ENCODE measurements around the gene LRRC41.
A peak's percentile ranks its signal among the peaks of the same experiment; 100 is the strongest.

The LRRC41 gene

GRCh38 chr1:46288485-46289133, 14.8 kb downstream of the LRRC41 start:
- no peaks in the 10 kb centered on the region for H3K9me3 ChIP-seq (ENCODE audit: control insufficient read depth, low read length)
- H3K27me3 ChIP-seq (ENCODE audit: control insufficient read depth, insufficient read depth, low read length, poor library complexity, severe bottlenecking) = no peaks in the 10 kb centered on the region
- 95 to 100% methylated on average over 1 of the region's 1 CpG for WGBS, 2 experiments
- peaks cover 9% of the 10 kb centered on the region for H3K4me1 ChIP-seq (ENCODE audit: control insufficient read depth, insufficient read depth, low read length)
- no peak overlapping the region for H3K4me3 ChIP-seq (ENCODE audit: insufficient read depth, low read depth, low read length)
- H3K27ac ChIP-seq (ENCODE audit: insufficient read depth, low read depth, low read length, poor library complexity, severe bottlenecking) = no peak overlapping the region
- peaks cover 11% of the 10 kb centered on the region for H3K36me3 ChIP-seq (ENCODE audit: control insufficient read depth, insufficient read depth, low read length)

- 90% methylated on average over 27 of the region's 27 CpGs for WGBS, 2 experiments
- Histone ChIP-seq H3K27me3 (ENCODE audit: control insufficient read depth, insufficient read depth, low read length, poor library complexity, severe bottlenecking) (no peaks in the 10 kb centered on the region), H3K4me1 (ENCODE audit: control insufficient read depth, insufficient read depth, low read length) (peaks cover 9% of the 10 kb centered on the region), H3K27ac (ENCODE audit: insufficient read depth, low read depth, low read length, poor library complexity, severe bottlenecking) (peak overlapping the region; percentile 38), H3K4me3 (ENCODE audit: insufficient read depth, low read depth, low read length) (no peak overlapping the region), H3K9me3 (ENCODE audit: control insufficient read depth, low read length) (no peaks in the 10 kb centered on the region), H3K36me3 (ENCODE audit: control insufficient read depth, insufficient read depth, low read length) (peaks cover 12% of the 10 kb centered on the region)
Measured at GRCh38 chr1:46285730-46286477, 17.5 kb downstream of the LRRC41 start.

GRCh38 chr1:46284597-46285564, 18.5 kb downstream of the LRRC41 start:
- Histone ChIP-seq H3K27ac (ENCODE audit: insufficient read depth, low read depth, low read length, poor library complexity, severe bottlenecking) (no peak overlapping the region), H3K36me3 (ENCODE audit: control insufficient read depth, insufficient read depth, low read length) (peaks cover 19% of the 10 kb centered on the region), H3K4me3 (ENCODE audit: insufficient read depth, low read depth, low read length) (no peak overlapping the region), H3K4me1 (ENCODE audit: control insufficient read depth, insufficient read depth, low read length) (peaks cover 9% of the 10 kb centered on the region), H3K27me3 (ENCODE audit: control insufficient read depth, insufficient read depth, low read length, poor library complexity, severe bottlenecking) (no peaks in the 10 kb centered on the region), H3K9me3 (ENCODE audit: control insufficient read depth, low read length) (no peaks in the 10 kb centered on the region)
- WGBS, 2 experiments = 97 to 99% methylated on average over 3 of the region's 3 CpGs

- no peaks in the 10 kb centered on the region for H3K27me3 ChIP-seq (ENCODE audit: control insufficient read depth, insufficient read depth, low read length, poor library complexity, severe bottlenecking)
- no peaks in the 10 kb centered on the region for H3K9me3 ChIP-seq (ENCODE audit: control insufficient read depth, low read length)
- no peak overlapping the region for H3K27ac ChIP-seq (ENCODE audit: insufficient read depth, low read depth, low read length, poor library complexity, severe bottlenecking)
- peaks cover 15% of the 10 kb centered on the region for H3K36me3 ChIP-seq (ENCODE audit: control insufficient read depth, insufficient read depth, low read length)
- H3K4me3 ChIP-seq (ENCODE audit: insufficient read depth, low read depth, low read length) = no peak overlapping the region
- 98 to 100% methylated on average over 1 of the region's 1 CpG for WGBS, 2 experiments
- H3K4me1 ChIP-seq (ENCODE audit: control insufficient read depth, insufficient read depth, low read length) = peaks cover 9% of the 10 kb centered on the region
Measured at GRCh38 chr1:46284058-46284457, 19.4 kb downstream of the LRRC41 start.

GRCh38 chr1:46281021-46281420, 22.4 kb downstream of the LRRC41 start:
- 95 to 97% methylated on average over 14 of the region's 14 CpGs for WGBS, 2 experiments
- no peaks in the 10 kb centered on the region for H3K9me3 ChIP-seq (ENCODE audit: control insufficient read depth, low read length)
- peaks cover 9% of the 10 kb centered on the region for H3K4me1 ChIP-seq (ENCODE audit: control insufficient read depth, insufficient read depth, low read length)
- H3K27ac ChIP-seq (ENCODE audit: insufficient read depth, low read depth, low read length, poor library complexity, severe bottlenecking) = no peak overlapping the region
- no peaks in the 10 kb centered on the region for H3K27me3 ChIP-seq (ENCODE audit: control insufficient read depth, insufficient read depth, low read length, poor library complexity, severe bottlenecking)
- H3K4me3 ChIP-seq (ENCODE audit: insufficient read depth, low read depth, low read length) = no peak overlapping the region
- peaks cover 40% of the 10 kb centered on the region for H3K36me3 ChIP-seq (ENCODE audit: control insufficient read depth, insufficient read depth, low read length)

GRCh38 chr1:46280092-46280491, 23.3 kb downstream of the LRRC41 start:
- no peaks in the 10 kb centered on the region for H3K27me3 ChIP-seq (ENCODE audit: control insufficient read depth, insufficient read depth, low read length, poor library complexity, severe bottlenecking)
- no peaks in the 10 kb centered on the region for H3K9me3 ChIP-seq (ENCODE audit: control insufficient read depth, low read length)
- 93 to 96% methylated on average over 3 of the region's 3 CpGs for WGBS, 2 experiments
- no peak overlapping the region for H3K27ac ChIP-seq (ENCODE audit: insufficient read depth, low read depth, low read length, poor library complexity, severe bottlenecking)
- H3K4me3 ChIP-seq (ENCODE audit: insufficient read depth, low read depth, low read length) = no peak overlapping the region
- peaks cover 35% of the 10 kb centered on the region for H3K36me3 ChIP-seq (ENCODE audit: control insufficient read depth, insufficient read depth, low read length)
- H3K4me1 ChIP-seq (ENCODE audit: control insufficient read depth, insufficient read depth, low read length) = peaks cover under 1% of the 10 kb centered on the region

- peak overlapping the region; percentile 20 for H3K27ac ChIP-seq (ENCODE audit: insufficient read depth, low read depth, low read length, poor library complexity, severe bottlenecking)
- no peaks in the 10 kb centered on the region for H3K27me3 ChIP-seq (ENCODE audit: control insufficient read depth, insufficient read depth, low read length, poor library complexity, severe bottlenecking)
- 96 to 97% methylated on average over 12 of the region's 12 CpGs for WGBS, 2 experiments
- no peak overlapping the region for H3K4me3 ChIP-seq (ENCODE audit: insufficient read depth, low read depth, low read length)
- H3K9me3 ChIP-seq (ENCODE audit: control insufficient read depth, low read length) = no peaks in the 10 kb centered on the region
- H3K4me1 ChIP-seq (ENCODE audit: control insufficient read depth, insufficient read depth, low read length) = no peaks in the 10 kb centered on the region
- H3K36me3 ChIP-seq (ENCODE audit: control insufficient read depth, insufficient read depth, low read length) = peaks cover 46% of the 10 kb centered on the region
Measured at GRCh38 chr1:46278807-46279206, 24.6 kb downstream of the LRRC41 start.

GRCh38 chr1:46277658-46278373, 25.6 kb downstream of the LRRC41 start:
- 96% methylated on average over 14 of the region's 14 CpGs for WGBS, 2 experiments
- Histone ChIP-seq H3K9me3 (ENCODE audit: control insufficient read depth, low read length) (no peaks in the 10 kb centered on the region), H3K27ac (ENCODE audit: insufficient read depth, low read depth, low read length, poor library complexity, severe bottlenecking) (no peak overlapping the region), H3K4me3 (ENCODE audit: insufficient read depth, low read depth, low read length) (no peak overlapping the region), H3K27me3 (ENCODE audit: control insufficient read depth, insufficient read depth, low read length, poor library complexity, severe bottlenecking) (no peaks in the 10 kb centered on the region), H3K36me3 (ENCODE audit: control insufficient read depth, insufficient read depth, low read length) (peaks cover 50% of the 10 kb centered on the region), H3K4me1 (ENCODE audit: control insufficient read depth, insufficient read depth, low read length) (no peaks in the 10 kb centered on the region)

GRCh38 chr1:46275030-46275337, 28.4 kb downstream of the LRRC41 start:
- 94 to 95% methylated on average over 6 of the region's 6 CpGs for WGBS, 2 experiments

More at GRCh38 chr1:46275030-46275337, 28.4 kb downstream of the LRRC41 start:
- H3K27me3 ChIP-seq (ENCODE audit: control insufficient read depth, insufficient read depth, low read length, poor library complexity, severe bottlenecking) = no peaks in the 10 kb centered on the region
- H3K4me1 ChIP-seq (ENCODE audit: control insufficient read depth, insufficient read depth, low read length) = no peaks in the 10 kb centered on the region
- H3K9me3 ChIP-seq (ENCODE audit: control insufficient read depth, low read length) = no peaks in the 10 kb centered on the region
- H3K36me3 ChIP-seq (ENCODE audit: control insufficient read depth, insufficient read depth, low read length) = peaks cover 53% of the 10 kb centered on the region
- H3K4me3 ChIP-seq (ENCODE audit: insufficient read depth, low read depth, low read length) = no peak overlapping the region
- H3K27ac ChIP-seq (ENCODE audit: insufficient read depth, low read depth, low read length, poor library complexity, severe bottlenecking) = no peak overlapping the region

Measured in ectodermal cell (in vitro differentiated cells).